Upper lobe of left lung (tissue), 6 donors: ENCODE results near the gene SQSTM1. TPM values are rescaled to one million over a fixed set of nuclear protein-coding genes. Genes with fewer than 3 reads are reported as not detected.

Source experiments
- ATAC-seq, 2 donors: fragments of 200-7000 bp; cut with Tn5 transposase; one replicate each; pipeline ENCODE4 v1.9.1; 2022; ENCODE audit warnings: mild to moderate bottlenecking in 2 of 2, moderate library complexity in 2 of 2; ENCODE audit not compliant: low FRiP score in 2 of 2
- DNase-seq, 2 donors: peaks; one replicate each; pipeline ENCODE4 v3.0.0-alpha.2; 2019 to 2020
- H3K27ac ChIP-seq, 4 donors: fragments of 200-600 bp; sonication (generic); one replicate each; pipeline ENCODE4 v1.5.1; 2016 to 2019
- H3K27me3 ChIP-seq, 4 donors: fragments of 200-600 bp; sonication (generic); one replicate each; pipeline ENCODE4 v1.5.1; 2017 to 2019
- H3K36me3 ChIP-seq, 4 donors: fragments of 200-600 bp; sonication (generic); one replicate each; pipeline ENCODE4 v1.5.1; 2016 to 2019
- H3K4me1 ChIP-seq, 4 donors: fragments of 200-600 bp; sonication (generic); one replicate each; pipeline ENCODE4 v1.5.1; 2018 to 2019
- H3K4me3 ChIP-seq, 4 donors: fragments of 200-600 bp; sonication (generic); one replicate each; pipeline ENCODE4 v1.5.1; 2017 to 2019; ENCODE audit warnings: mild to moderate bottlenecking in 2 of 4, moderate library complexity in 1 of 4
- H3K9me3 ChIP-seq, 4 donors: fragments of 200-600 bp; sonication (generic); one replicate each; pipeline ENCODE4 v1.5.1; 2018 to 2019
- EP300 ChIP-seq, 4 donors: sonication (generic); formaldehyde crosslinking; IDR thresholded peaks; one replicate each; pipeline ENCODE4 v1.5.1; 2017; ENCODE audit warnings: antibody characterized with exemption in 4 of 4, control low read depth in 2 of 4
- POLR2A ChIP-seq, 4 donors: fragments of 450-650 bp; IDR thresholded peaks; one replicate each; pipeline ENCODE4 v1.5.1; 2016 to 2017; ENCODE audit warnings: antibody characterized with exemption in 4 of 4, mild to moderate bottlenecking in 2 of 4
- POLR2AphosphoS5 ChIP-seq, 2 donors: sonication (generic); formaldehyde crosslinking; IDR thresholded peaks; one replicate each; pipeline ENCODE4 v1.5.1; 2017; ENCODE audit warnings: antibody characterized with exemption in 2 of 2
- WGBS, 2 donors: methylation state at CpG; one replicate each; pipeline ENCODE4 v1.1.5; 2017 to 2018; 5-methylcytosine and 5-hydroxymethylcytosine counted together
- total RNA-seq, 6 donors: library from RNA; depleted of rRNA in 4 of 6; stranded (reverse); fragments of >200 nt in 4 of 6; gene quantifications; one replicate each; pipeline versions ENCODE4 v1.1.0 to v1.2.1, GENCODE V29; 2016 to 2021
- TF ChIP-seq, protein P1 (sequence below), 6 experiments: fragments of 450-650 bp in 4 of 6; fragments of 200-600 bp in 2 of 6; sonication (generic) in 2 of 6; IDR thresholded peaks; one replicate each; pipeline ENCODE4 v1.5.1; 2016 to 2019; ENCODE audit warnings: antibody characterized with exemption in 6 of 6
- donor health status: DM: no; HTN: no; CAD: no; lungs with moderate emphysema.
- donor health status: DM: no; HTN: yes; CAD: no; lungs with severe emphysema.

The SQSTM1 gene
- total RNA-seq, 6 donors from 2014 or later = 390 to 666 (median 574) TPM

- peak overlapping the region in 3 of 4 donors; percentile 54 to 80 (median 67) for H3K4me3 ChIP-seq
- TF ChIP-seq, protein P1, sequence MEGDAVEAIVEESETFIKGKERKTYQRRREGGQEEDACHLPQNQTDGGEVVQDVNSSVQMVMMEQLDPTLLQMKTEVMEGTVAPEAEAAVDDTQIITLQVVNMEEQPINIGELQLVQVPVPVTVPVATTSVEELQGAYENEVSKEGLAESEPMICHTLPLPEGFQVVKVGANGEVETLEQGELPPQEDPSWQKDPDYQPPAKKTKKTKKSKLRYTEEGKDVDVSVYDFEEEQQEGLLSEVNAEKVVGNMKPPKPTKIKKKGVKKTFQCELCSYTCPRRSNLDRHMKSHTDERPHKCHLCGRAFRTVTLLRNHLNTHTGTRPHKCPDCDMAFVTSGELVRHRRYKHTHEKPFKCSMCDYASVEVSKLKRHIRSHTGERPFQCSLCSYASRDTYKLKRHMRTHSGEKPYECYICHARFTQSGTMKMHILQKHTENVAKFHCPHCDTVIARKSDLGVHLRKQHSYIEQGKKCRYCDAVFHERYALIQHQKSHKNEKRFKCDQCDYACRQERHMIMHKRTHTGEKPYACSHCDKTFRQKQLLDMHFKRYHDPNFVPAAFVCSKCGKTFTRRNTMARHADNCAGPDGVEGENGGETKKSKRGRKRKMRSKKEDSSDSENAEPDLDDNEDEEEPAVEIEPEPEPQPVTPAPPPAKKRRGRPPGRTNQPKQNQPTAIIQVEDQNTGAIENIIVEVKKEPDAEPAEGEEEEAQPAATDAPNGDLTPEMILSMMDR (IDR thresholded peaks at IDR 0.05) = no peak
- H3K9me3 ChIP-seq = no peaks in the 10 kb centered on the region
- ATAC-seq = no peak
- peaks cover 22 to 46% (median 44%) of the 10 kb centered on the region in 4 donors for H3K36me3 ChIP-seq
- WGBS, 2 donors = 87 to 90% methylated on average over 14 to 21 of the region's 21 CpGs
- peak in 1 of 2 donors; percentile 72 for DNase-seq
- no peaks in the 10 kb centered on the region for H3K27me3 ChIP-seq
- H3K27ac ChIP-seq = peak overlapping the region; percentile 81 to 87 (median 84)
- peaks cover 48 to 57% (median 53%) of the 10 kb centered on the region in 4 donors for H3K4me1 ChIP-seq
Measured at GRCh38 chr5:179796877-179797608, 23.7 kb upstream of the SQSTM1 start.

DNA sequence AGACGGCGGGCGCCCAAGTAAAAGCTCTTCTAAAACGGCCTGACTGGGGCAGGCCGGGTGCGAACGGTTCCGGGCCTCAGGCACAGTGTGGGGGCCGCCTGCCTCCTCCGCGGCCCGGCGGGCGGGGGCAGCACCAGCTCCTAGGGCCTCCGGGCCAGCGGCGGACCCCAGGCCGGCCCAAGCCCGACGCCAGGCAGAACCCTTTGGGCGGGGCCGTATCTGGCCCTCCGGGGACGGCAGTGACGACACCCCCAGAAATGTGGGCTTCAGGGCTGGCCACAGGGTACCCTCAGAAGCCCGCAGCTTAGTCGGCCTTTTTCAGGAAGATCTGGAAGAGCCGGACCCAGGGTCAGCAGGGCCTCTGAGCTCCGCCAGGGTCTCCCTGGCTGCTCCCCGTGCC lies 23.0 kb upstream of the SQSTM1 start:
- Histone ChIP-seq H3K36me3 (peaks cover 22 to 46% (median 44%) of the 10 kb centered on the region in 4 donors), H3K4me1 (peaks cover 42 to 57% (median 50%) of the 10 kb centered on the region in 4 donors), H3K9me3 (no peaks in the 10 kb centered on the region), H3K27ac (no peak overlapping the region), H3K27me3 (no peaks in the 10 kb centered on the region), H3K4me3 (no peak overlapping the region)
- ATAC-seq (no peak), DNase-seq (peak in 1 of 2 donors; percentile 79)
- WGBS, 2 donors = 91 to 97% methylated on average over 16 to 26 of the region's 30 CpGs
- TF ChIP-seq EP300 (IDR thresholded peaks at IDR 0.05) = no peak
- TF ChIP-seq, protein P1 (IDR thresholded peaks at IDR 0.05) = no peak
- no peak for TF ChIP-seq POLR2AphosphoS5 (IDR thresholded peaks at IDR 0.05)
- no peak for TF ChIP-seq POLR2A (IDR thresholded peaks at IDR 0.05)

DNA sequence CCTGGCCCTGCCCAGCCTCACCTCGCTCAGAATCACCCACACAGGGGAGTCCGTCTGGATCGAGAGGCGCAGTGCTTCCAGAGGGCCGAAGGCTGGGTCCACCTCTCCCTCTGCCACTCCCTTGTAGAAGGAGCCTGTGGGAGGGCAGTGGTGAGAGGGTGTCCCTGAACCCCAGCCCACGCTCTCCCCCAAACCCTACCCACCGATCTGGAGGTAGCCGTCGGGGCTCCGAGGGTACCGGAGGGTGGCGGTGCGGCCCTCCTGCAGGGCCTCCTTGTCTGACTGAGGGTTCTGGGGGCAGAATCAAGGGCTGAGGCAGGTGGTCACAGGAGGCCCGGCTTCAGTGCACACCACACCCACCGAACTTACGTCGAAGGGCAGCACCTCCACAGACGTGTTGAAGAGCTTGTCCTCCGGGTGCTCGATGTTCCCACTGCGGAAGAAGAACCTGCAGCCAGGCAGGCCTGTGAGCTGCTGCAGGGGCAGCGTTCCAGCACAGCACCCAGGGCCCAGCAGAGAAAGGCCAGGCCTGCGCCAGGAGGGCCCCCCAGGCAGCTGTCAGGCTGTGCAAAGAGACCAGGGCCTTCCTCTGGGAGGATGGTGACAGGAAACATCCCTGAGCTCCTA lies 22.4 kb upstream of the SQSTM1 start:
- Histone ChIP-seq H3K4me1 (peaks cover 37 to 56% (median 50%) of the 10 kb centered on the region in 4 donors), H3K27ac (no peak overlapping the region), H3K27me3 (no peaks in the 10 kb centered on the region), H3K9me3 (no peaks in the 10 kb centered on the region), H3K36me3 (peaks cover 22 to 46% (median 44%) of the 10 kb centered on the region in 4 donors), H3K4me3 (no peak overlapping the region)
- 98% methylated on average over 13 to 23 of the region's 23 CpGs for WGBS, 2 donors
- no peak for TF ChIP-seq POLR2A (IDR thresholded peaks at IDR 0.05)
- TF ChIP-seq EP300 (IDR thresholded peaks at IDR 0.05) = no peak
- TF ChIP-seq, protein P1 (IDR thresholded peaks at IDR 0.05) = no peak
- TF ChIP-seq POLR2AphosphoS5 (IDR thresholded peaks at IDR 0.05) = no peak
- DNase-seq = peak in 1 of 2 donors; percentile 70
- no peak for ATAC-seq

DNA sequence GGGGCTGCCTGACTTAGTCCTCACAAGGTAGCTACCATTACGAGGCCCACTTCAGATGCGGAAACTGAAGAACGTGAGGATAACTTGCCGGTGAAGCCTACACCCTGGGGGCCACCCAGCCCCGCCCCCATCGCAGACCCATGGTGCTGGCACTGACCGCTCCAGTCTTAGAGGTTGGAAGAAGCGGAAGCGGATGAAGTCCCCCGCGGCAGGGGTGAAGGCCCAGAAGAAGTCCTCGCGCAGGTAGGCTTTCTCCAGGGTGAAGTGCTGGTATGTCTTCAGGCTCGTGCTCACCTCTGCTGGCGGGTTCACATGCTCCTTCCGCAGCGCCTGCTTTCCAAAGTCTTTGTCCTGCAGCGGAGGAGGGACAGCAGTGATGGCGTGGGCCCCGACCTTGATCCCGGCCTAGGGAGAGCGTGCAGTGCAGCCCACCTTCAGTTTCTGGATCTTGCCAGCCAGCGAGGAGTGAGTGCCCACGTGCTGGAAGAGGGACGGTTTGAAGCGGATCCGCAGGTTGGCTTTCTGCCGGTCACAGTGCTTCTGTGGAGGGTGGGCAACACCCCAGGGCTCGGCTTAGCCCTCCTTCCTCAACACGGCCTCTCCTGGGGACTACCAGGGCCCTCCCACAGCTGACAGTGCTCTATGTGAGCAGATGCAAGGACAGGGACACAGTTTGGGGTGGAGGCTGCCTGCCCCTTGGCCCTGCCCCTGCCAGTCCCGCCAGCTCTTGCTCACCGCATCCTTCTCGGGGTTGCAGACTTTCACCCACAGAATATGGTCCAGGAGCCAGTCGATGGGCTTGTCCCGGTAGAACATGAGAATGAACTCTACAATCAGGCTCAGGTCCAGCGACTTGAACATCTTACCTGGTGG lies 21.7 kb upstream of the SQSTM1 start:
- DNase-seq = no peak

More for the DNA sequence above, 21.7 kb upstream of the SQSTM1 start:
- Histone ChIP-seq H3K27me3 (no peaks in the 10 kb centered on the region), H3K4me3 (no peak overlapping the region), H3K9me3 (no peaks in the 10 kb centered on the region), H3K4me1 (peaks cover 35 to 56% (median 50%) of the 10 kb centered on the region in 4 donors), H3K36me3 (peaks cover 22 to 46% (median 44%) of the 10 kb centered on the region in 4 donors), H3K27ac (no peak overlapping the region)
- ATAC-seq = no peak
- WGBS, 2 donors = 95 to 96% methylated on average over 20 to 34 of the region's 36 CpGs
- TF ChIP-seq POLR2AphosphoS5 (IDR thresholded peaks at IDR 0.05) (no peak), POLR2A (IDR thresholded peaks at IDR 0.05) (no peak), EP300 (IDR thresholded peaks at IDR 0.05) (no peak)
- TF ChIP-seq, protein P1 (IDR thresholded peaks at IDR 0.05) = no peak
